Fibroblast of skin of right biceps (primary cell): ENCODE data around the gene COX5A.
"Not testable (repeated sequence)": the region's sequence is repeated elsewhere in the genome, so short reads cannot be mapped to it uniquely, and the experiment has no call there.

ENCODE experiments used
- DNase-seq: peaks from one replicate; pipeline ENCODE4 v3.0.0-alpha.2; 2013

COX5A gene

GRCh38 chr15:74955017-74955416, 17.1 kb upstream of the COX5A start:
- DNase-seq = no peak

GRCh38 chr15:74954515-74954914, 16.6 kb upstream of the COX5A start:
- peak; percentile 56 for DNase-seq

GRCh38 chr15:74951006-74951405, 13.1 kb upstream of the COX5A start:
- DNase-seq = no peak

GRCh38 chr15:74950078-74950908, 12.4 kb upstream of the COX5A start:
- peak; percentile 61 for DNase-seq

- DNase-seq = no peak
These were observed 642 bp downstream of the COX5A start for GRCh38 chr15:74937272-74937589.

- DNase-seq = not testable (repeated sequence)
These were observed 2.7 kb downstream of the COX5A start for GRCh38 chr15:74935193-74935592.

GRCh38 chr15:74933573-74933972, 4.3 kb downstream of the COX5A start:
- no peak for DNase-seq

- DNase-seq = no peak
These were observed 9.1 kb downstream of the COX5A start for GRCh38 chr15:74928771-74929198.

GRCh38 chr15:74924525-74924924, 13.3 kb downstream of the COX5A start:
- no peak for DNase-seq

- DNase-seq = no peak
These were observed 17.4 kb downstream of the COX5A start for GRCh38 chr15:74920456-74920855.

- DNase-seq = peak; percentile 13
These were observed 20.2 kb downstream of the COX5A start for GRCh38 chr15:74917676-74918075.

GRCh38 chr15:74913799-74914198, 24.1 kb downstream of the COX5A start:
- not testable (repeated sequence) for DNase-seq

GRCh38 chr15:74913041-74913440, 24.8 kb downstream of the COX5A start:
- DNase-seq = no peak

- no peak for DNase-seq
These were observed 29.2 kb downstream of the COX5A start for GRCh38 chr15:74908635-74909034.

GRCh38 chr15:74907163-74907870, 30.6 kb downstream of the COX5A start:
- DNase-seq = no peak

- peak; percentile 84 for DNase-seq
These were observed 31.3 kb downstream of the COX5A start, which contains the start of gene FAM219B for GRCh38 chr15:74906450-74907162. Gene FAM219B (minus strand): TSS chr15:74906851. CDS start chr15:74906800, 51 bp downstream.

GRCh38 chr15:74906067-74906449, 31.8 kb downstream of the COX5A start:
- DNase-seq = peak; percentile 22

GRCh38 chr15:74904190-74904805, 33.6 kb downstream of the COX5A start:
- no peak for DNase-seq

GRCh38 chr15:74903676-74904075, 34.2 kb downstream of the COX5A start:
- no peak for DNase-seq

- no peak for DNase-seq
These were observed 35.4 kb downstream of the COX5A start for GRCh38 chr15:74902295-74903075.

GRCh38 chr15:74901612-74902063, 36.2 kb downstream of the COX5A start:
- peak; percentile 37 for DNase-seq

GRCh38 chr15:74897300-74897701, 40.6 kb downstream of the COX5A start:
- DNase-seq = no peak
